Omental fat pad (tissue), 4 donors: ENCODE results near the gene ZBTB25. TPM values are rescaled to one million over a fixed set of nuclear protein-coding genes. Genes with fewer than 3 reads are reported as not detected.

Experiments used
- ATAC-seq: fragments of 150-250 bp; one replicate; pipeline ENCODE4 v1.9.1; 2016; ENCODE audit warnings: mild to moderate bottlenecking, moderate library complexity; ENCODE audit not compliant: low FRiP score
- DNase-seq: peaks from one replicate; pipeline ENCODE4 v3.0.0-alpha.2; 2019; ENCODE audit warnings: low spot score
- CTCF ChIP-seq, 3 donors: fragments of 450-650 bp; IDR thresholded peaks; one replicate each; pipeline ENCODE4 v1.5.1; 2016 to 2017; ENCODE audit warnings: antibody characterized with exemption in 3 of 3, mild to moderate bottlenecking in 3 of 3, moderate library complexity in 2 of 3
- total RNA-seq, 4 donors: library from RNA; depleted of rRNA; stranded (reverse); fragments of >200 nt; gene quantifications; one replicate each; pipeline ENCODE4 v1.1.0, GENCODE V29; 2016

ZBTB25 gene
- 10 to 100 TPM in 1 of 4 donors, 1 to 10 TPM in 3; 5.5 to 12.3 (median 8.6) TPM for total RNA-seq

DNA sequence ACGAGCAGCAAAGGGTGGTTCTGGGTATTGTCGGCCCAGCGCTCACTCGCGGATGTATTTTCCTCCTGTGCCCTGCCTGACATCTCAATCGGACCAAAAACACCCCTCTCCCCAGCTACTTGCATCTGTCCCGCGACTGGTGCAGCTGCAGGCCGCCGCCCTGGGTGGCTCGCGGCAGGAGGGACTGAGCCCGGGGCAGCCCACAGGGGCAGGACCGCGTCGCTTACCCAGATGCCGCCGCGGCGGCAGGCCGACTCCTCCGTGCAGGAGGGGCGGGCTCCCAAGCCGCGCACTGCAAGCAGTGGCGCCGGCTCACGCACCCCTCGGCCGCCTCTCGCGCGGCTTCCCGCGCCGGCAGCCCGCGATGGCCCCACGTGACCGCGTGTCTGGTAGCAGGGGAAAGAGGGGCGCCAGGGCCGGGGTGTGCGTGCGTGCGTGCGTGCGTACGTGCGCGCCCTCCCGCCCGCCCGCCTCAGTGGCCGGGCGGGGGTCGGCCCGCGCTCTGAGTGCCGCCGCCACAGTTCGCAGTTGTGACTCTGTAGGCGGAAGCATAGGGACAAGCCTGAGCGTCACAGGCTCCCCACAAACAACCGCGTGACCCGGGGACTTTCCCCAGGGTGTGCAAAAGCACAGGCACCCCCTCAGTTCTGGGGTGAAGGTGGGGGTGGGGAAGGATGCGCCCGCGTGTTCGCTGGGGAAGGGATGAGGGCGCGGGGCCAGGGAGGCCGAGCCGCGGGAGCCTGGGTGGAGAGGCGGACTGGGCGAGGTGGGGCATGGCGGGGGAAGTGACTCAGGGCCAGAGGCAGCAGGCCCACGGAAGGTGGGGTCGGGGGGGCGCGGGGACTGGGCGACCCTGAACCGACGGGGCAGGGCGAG lies at the start of gene ZBTB25:
Gene ZBTB25, minus strand, starts transcription at position 405 of the 876 bp plus-strand sequence. CDS start 13,305 bp downstream, outside the sequence.
- no peak for TF ChIP-seq CTCF (IDR thresholded peaks at IDR 0.05)
- ATAC-seq (peak; percentile 80), DNase-seq (peak; percentile 72)

DNA sequence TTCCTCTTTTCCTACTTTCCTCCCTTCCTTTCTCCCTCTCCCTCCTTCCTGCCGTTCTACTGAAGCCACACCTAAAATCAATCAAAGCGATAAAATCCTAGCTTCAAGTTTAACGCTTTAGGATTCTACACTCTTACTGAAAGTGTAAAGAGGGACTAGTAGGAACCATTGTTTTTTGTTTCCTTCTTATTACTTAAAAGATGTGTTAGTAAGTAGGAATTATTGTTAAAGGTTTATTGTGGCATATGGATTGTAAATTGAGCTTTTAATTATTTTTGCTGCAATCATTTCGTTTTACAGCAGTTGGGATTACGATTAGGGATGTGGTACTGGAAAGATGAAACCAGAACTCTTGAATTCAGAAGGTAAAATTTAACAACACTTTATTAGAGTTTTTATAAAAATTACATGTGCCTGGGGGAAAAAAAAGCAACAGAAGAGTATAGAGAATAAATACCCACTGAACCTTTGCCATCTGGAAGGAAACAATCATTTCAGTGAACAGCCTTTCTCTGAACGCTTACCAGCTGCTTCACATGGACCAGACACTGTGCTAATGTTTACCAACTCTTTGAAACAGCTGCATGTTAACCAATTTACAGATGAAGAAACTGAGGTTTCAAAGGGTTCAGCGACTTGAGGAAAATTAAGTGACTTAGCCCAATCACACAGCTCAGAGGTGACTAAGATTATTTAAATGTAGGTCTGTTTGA lies 47.1 kb upstream of the ZBTB25 start:
- ATAC-seq (no peak), DNase-seq (no peak)
- TF ChIP-seq CTCF (IDR thresholded peaks at IDR 0.05), result no peak

DNA sequence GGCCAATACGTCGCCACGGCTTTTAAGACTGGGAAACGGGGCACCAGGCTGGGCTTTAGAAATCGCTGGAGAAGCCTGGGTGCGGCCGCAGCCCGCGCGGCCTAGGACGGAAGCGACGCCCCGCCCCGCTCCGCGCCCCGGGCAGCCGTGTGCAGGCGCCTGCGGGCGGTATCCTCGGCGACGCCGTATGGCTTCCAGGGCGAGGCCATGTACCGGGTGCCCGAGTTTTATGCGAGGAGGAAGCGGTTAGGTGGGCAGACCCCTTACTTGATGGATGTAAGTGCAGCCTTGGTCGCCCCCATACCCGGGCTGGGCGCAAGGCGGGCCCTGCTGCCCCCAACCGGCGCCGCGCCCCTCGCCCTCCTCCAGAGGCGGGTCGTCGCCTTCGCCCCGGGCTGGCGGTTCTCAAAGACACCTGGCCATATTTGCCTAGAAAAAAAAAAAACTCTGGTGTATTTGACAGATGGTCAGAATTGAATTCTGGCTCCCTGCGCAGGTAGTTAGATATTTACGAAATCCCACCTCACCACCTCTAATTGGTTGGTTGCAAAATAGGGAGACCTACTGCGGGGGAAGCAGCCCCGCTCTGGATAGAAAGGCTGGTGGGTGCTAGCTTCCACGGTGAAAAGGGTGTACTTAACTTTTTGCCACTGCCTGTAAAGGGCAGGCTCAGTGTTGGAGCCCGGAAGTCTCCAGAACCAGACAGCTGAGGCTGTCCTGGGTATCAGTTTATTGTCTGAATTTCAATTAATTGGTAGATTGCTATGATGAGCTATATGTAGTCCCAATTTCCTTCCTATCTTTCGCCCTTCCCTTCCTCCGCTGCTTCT lies 46.4 kb upstream of the ZBTB25 start, which contains the start of gene PPP1R36:
Gene PPP1R36, plus strand, starts transcription at position 171 of the 830 bp plus-strand sequence. Its CDS starts 37 bp downstream, at position 208.
- DNase-seq (no peak), ATAC-seq (peak; percentile 69)
- TF ChIP-seq CTCF (IDR thresholded peaks at IDR 0.05), result no peak

DNA sequence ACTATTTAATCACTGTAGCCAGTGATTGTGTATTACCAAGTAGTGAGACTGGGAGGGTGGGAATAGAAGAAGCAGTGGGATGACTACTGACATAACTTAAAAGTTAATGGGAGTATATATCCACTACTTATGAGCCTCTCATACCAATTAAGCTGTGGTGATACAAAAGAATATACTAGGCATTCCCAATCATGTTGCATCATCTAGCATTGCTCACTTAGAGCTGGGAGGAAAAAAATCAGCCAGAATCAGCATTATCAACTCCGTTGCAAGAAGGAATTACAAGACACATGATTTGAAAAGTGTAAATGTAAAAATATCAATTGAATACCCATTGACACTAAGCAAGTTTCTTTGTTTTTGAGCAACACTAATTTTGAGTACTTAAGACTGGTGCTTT lies 45.4 kb upstream of the ZBTB25 start:
- ATAC-seq (no peak), DNase-seq (no peak)
- TF ChIP-seq CTCF (IDR thresholded peaks at IDR 0.05), result no peak

DNA sequence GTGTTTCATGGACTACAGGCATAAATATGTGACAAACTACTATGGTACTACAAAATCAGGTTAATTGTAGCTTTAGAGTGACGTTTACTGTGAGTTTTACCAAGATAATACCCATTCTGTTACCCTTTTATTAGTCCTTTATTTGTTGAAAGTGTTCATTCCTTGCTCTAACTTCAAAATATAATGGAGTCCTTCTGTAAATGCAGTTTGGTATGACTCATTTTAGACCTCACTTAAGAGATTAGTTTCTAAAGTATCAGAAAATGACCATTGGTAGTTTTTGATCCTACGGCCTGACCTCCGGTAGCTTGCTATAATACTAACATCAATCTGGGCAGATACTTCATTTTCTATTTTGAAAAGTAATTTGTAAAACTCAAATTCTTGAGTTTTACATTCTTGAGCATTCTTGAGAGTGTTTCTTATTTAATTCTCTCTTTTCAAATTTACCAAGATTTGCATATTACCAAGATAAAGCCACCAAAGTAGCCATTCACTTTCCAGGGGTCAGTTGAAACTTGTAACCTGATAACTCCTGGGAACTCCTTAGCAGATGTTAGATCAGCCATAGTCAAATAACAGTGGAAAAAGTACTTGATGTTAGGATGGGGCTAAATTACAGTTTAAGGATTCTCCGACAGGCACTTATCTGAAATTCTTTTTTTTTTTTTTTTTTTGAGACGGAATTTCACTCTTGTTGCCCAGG lies 41.1 kb upstream of the ZBTB25 start:
- DNase-seq (no peak), ATAC-seq (no peak)
- TF ChIP-seq CTCF (IDR thresholded peaks at IDR 0.05), result no peak

DNA sequence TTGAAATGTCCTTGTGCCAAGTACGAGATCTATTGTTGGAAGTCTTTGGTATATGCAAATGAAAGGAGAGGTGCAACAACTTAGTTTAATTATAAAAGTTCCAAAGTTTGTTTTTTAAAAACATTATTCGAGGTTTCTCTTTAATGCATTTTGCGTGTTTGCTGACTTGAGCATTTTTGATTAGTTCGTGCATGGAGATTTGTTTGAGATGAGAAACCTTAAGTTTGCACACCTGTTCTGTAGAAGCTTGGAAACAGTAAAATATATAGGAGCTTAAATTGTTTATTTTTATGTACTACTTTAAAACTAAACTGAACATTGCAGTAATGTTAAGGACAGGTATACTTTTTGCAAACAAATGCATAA lies 39.2 kb upstream of the ZBTB25 start:
- no peak for TF ChIP-seq CTCF (IDR thresholded peaks at IDR 0.05)

More for the DNA sequence above, 39.2 kb upstream of the ZBTB25 start:
- ATAC-seq (no peak), DNase-seq (no peak)
